Stimulated activated CD4-positive, alpha-beta T cell treated with anti-CD3 and anti-CD28 coated beads, Interleukin-12 subunit alpha, Interleukin-12 subunit beta, amount 100 ng/mL, for 48 hours (primary cell): ENCODE data around the gene GPR78.

Experiments
- DNase-seq, 3 donors: peaks; one replicate each; pipeline ENCODE4 v3.0.0-alpha.2; 2020; ENCODE audit warnings: low read depth in 2 of 3, low spot score in 1 of 3

Gene GPR78

GRCh38 chr4:8598391-8599090 is 18.3 kb downstream of the GPR78 start:
- DNase-seq: no peak

- no peak for DNase-seq
Observed at GRCh38 chr4:8599091-8599460, 18.9 kb downstream of the GPR78 start.

GRCh38 chr4:8599657-8600056 is 19.5 kb downstream of the GPR78 start:
- DNase-seq: no peak

- DNase-seq: no peak
Observed at GRCh38 chr4:8600266-8600665, 20.1 kb downstream of the GPR78 start.

GRCh38 chr4:8600686-8601085 is 20.5 kb downstream of the GPR78 start:
- DNase-seq: no peak

GRCh38 chr4:8601086-8601485 is 20.9 kb downstream of the GPR78 start:
- DNase-seq: no peak

GRCh38 chr4:8601556-8601955 is 21.4 kb downstream of the GPR78 start:
- no peak for DNase-seq

GRCh38 chr4:8602686-8603430 is 22.7 kb downstream of the GPR78 start:
- DNase-seq: no peak

- no peak for DNase-seq
Observed at GRCh38 chr4:8603931-8604330, 23.7 kb downstream of the GPR78 start.

- no peak for DNase-seq
Observed at GRCh38 chr4:8605289-8605688, 25.1 kb downstream of the GPR78 start.

GRCh38 chr4:8606476-8606875 is 26.3 kb downstream of the GPR78 start:
- DNase-seq: no peak

- DNase-seq: no peak
Observed at GRCh38 chr4:8606966-8607365, 26.8 kb downstream of the GPR78 start.

- peak; percentile 4 to 47 (median 35) for DNase-seq
Observed at GRCh38 chr4:8607603-8608481, 27.6 kb downstream of the GPR78 start.

GRCh38 chr4:8608714-8609391 is 28.7 kb downstream of the GPR78 start:
- no peak for DNase-seq

- no peak for DNase-seq
Observed at GRCh38 chr4:8609406-8609805, 29.2 kb downstream of the GPR78 start.

GRCh38 chr4:8609824-8610350 is 29.7 kb downstream of the GPR78 start:
- no peak for DNase-seq

GRCh38 chr4:8610858-8611616 is 30.8 kb downstream of the GPR78 start:
- no peak for DNase-seq

GRCh38 chr4:8612646-8613045 is 32.5 kb downstream of the GPR78 start:
- no peak for DNase-seq

- DNase-seq: no peak
Observed at GRCh38 chr4:8613421-8614364, 33.5 kb downstream of the GPR78 start.
